SK-N-SH treated with all-trans-retinoic acid at 6 μM for 48 hours (cell line): ENCODE measurements around the gene DBR1.

Experiments used
- ATAC-seq: fragments of 200-7000 bp; cut with Tn5 transposase; 3 replicates; pipeline ENCODE4 v1.9.1; 2020; ENCODE audit warnings: mild to moderate bottlenecking, moderate library complexity
- ARNTL ChIP-seq: fragments of 450-650 bp; formaldehyde crosslinking; IDR thresholded peaks from 2 replicates; pipeline ENCODE4 v1.5.0; 2020; ENCODE audit warnings: low read depth, mild to moderate bottlenecking, moderate library complexity, borderline replicate concordance
- BACH2 ChIP-seq: fragments of 250-450 bp; sonication (Bioruptor Pico); IDR thresholded peaks from 2 replicates; pipeline ENCODE4 v1.9.0; 2021; ENCODE audit warnings: mild to moderate bottlenecking, borderline replicate concordance
- CREB5 ChIP-seq: fragments of 250-450 bp; sonication (Bioruptor Pico); IDR thresholded peaks from 2 replicates; pipeline ENCODE4 v1.5.1; 2020; ENCODE audit warnings: low read depth, mild to moderate bottlenecking, moderate library complexity
- CSRNP3 ChIP-seq: fragments of 250-450 bp; sonication (Bioruptor Pico); IDR thresholded peaks from 2 replicates; pipeline ENCODE4 v1.5.1; 2021; ENCODE audit warnings: mild to moderate bottlenecking, moderate library complexity
- ESRRG ChIP-seq: fragments of 250-450 bp; sonication (Bioruptor Pico); IDR thresholded peaks from 2 replicates; pipeline ENCODE4 v1.6.1; 2021; ENCODE audit warnings: mild to moderate bottlenecking
- GLIS3 ChIP-seq: fragments of 250-450 bp; sonication (Bioruptor Pico); IDR thresholded peaks from 2 replicates; pipeline ENCODE4 v1.5.0; 2020; ENCODE audit warnings: mild to moderate bottlenecking, moderate library complexity
- ISL1 ChIP-seq: fragments of 250-450 bp; sonication (Bioruptor Pico); IDR thresholded peaks from 2 replicates; pipeline ENCODE4 v2.1.2; 2022; ENCODE audit warnings: mild to moderate bottlenecking, moderate library complexity
- PPARA ChIP-seq: fragments of 250-450 bp; sonication (Bioruptor Pico); IDR thresholded peaks from 2 replicates; pipeline ENCODE4 v1.5.0; 2020; ENCODE audit warnings: mild to moderate bottlenecking, borderline replicate concordance
- RARB ChIP-seq: fragments of 250-450 bp; sonication (Bioruptor Pico); IDR thresholded peaks from 2 replicates; pipeline ENCODE4 v1.8.0; 2021; ENCODE audit warnings: mild to moderate bottlenecking, moderate library complexity
- SNAI2 ChIP-seq: fragments of 250-450 bp; sonication (Bioruptor Pico); IDR thresholded peaks from 2 replicates; pipeline ENCODE4 v1.5.0; 2020; ENCODE audit warnings: mild to moderate bottlenecking, moderate library complexity
- TCF4 ChIP-seq: fragments of 250-450 bp; sonication (Bioruptor Pico); IDR thresholded peaks from 2 replicates; pipeline ENCODE4 v1.8.0; 2021; ENCODE audit warnings: mild to moderate bottlenecking, moderate library complexity, borderline replicate concordance
- TOX ChIP-seq: fragments of 250-450 bp; sonication (Bioruptor Pico); IDR thresholded peaks from 2 replicates; pipeline ENCODE4 v1.8.0; 2021; ENCODE audit warnings: mild to moderate bottlenecking, moderate library complexity, borderline replicate concordance
- ZC3H10 ChIP-seq: fragments of 250-450 bp; sonication (Bioruptor Pico); IDR thresholded peaks from 2 replicates; pipeline ENCODE4 v1.5.1; 2021; ENCODE audit warnings: mild to moderate bottlenecking, moderate library complexity
- ZFP3 ChIP-seq: fragments of 250-450 bp; sonication (Bioruptor Pico); IDR thresholded peaks from 2 replicates; pipeline ENCODE4 v1.5.0; 2020; ENCODE audit warnings: mild to moderate bottlenecking, moderate library complexity
- ZFP30 ChIP-seq: fragments of 450-650 bp; formaldehyde crosslinking; IDR thresholded peaks from 2 replicates; pipeline ENCODE4 v1.5.0; 2022; ENCODE audit warnings: mild to moderate bottlenecking, moderate library complexity
- ZNF565 ChIP-seq: fragments of 450-650 bp; formaldehyde crosslinking; conservative IDR thresholded peaks from 2 replicates; pipeline ENCODE4 v1.5.0; 2020; ENCODE audit warnings: low read depth, mild to moderate bottlenecking, moderate library complexity
- ZNF70 ChIP-seq: fragments of 450-650 bp; formaldehyde crosslinking; IDR thresholded peaks from 2 replicates; pipeline ENCODE4 v1.5.0; 2020; ENCODE audit warnings: mild to moderate bottlenecking, moderate library complexity
- ZNF8 ChIP-seq: fragments of 450-650 bp; formaldehyde crosslinking; IDR thresholded peaks from 2 replicates; pipeline ENCODE4 v1.5.0; 2020; ENCODE audit warnings: mild to moderate bottlenecking, moderate library complexity
- TF ChIP-seq, protein P1 (sequence below): fragments of 250-450 bp; sonication (Bioruptor Pico); IDR thresholded peaks from 2 replicates; pipeline ENCODE4 v1.8.0; 2020; ENCODE audit warnings: mild to moderate bottlenecking, moderate library complexity, borderline replicate concordance
- TF ChIP-seq, protein P2 (sequence below): fragments of 250-450 bp; sonication (Bioruptor Pico); IDR thresholded peaks from 2 replicates; pipeline ENCODE4 v1.5.0; 2020; ENCODE audit warnings: mild to moderate bottlenecking, moderate library complexity

DBR1 gene

DNA sequence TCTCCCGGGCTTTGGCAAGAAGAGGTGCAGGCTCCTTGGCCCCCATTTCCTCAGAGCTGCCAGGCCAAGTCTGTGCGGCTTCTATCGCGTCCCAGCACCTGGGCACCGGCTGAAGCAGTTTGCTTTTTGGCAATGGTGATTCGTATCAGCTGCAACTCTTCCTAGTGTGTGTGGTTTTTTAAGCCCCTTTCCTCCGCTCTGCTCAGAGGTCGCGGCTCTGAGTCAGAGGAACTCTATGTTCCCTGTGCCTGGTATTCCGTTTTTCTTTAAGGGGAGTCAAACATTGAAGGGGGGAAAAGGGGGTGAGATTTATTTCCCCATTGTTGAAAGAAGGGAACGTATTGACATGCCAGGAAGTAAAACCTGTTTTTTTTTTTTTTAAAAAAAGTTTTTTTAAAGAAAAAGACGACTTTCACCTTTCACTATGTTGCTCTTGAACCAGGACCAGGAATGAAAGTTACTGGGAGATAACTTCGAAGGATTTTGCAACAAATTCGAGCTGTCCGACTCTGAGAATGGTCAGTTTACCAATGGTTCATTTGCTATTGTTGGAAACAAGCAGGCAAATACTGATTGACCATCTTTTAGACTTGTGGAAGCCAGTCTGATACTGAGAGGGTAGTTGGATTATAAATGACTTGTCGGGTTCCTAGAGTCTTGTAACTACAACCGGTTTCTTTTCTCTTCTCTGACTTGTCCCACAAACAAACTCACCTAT lies 13.5 kb upstream of the DBR1 start:
- TF ChIP-seq SNAI2 (CRISPR knock-in tag): no peak
- no peak for TF ChIP-seq TCF4 (CRISPR knock-in tag)
- no peak for TF ChIP-seq ZFP3 (CRISPR knock-in tag)
- no peak for TF ChIP-seq ZNF565 (CRISPR knock-in tag)
- TF ChIP-seq CREB5: no peak
- TF ChIP-seq GLIS3 (CRISPR knock-in tag): no peak
- TF ChIP-seq CSRNP3: no peak
- TF ChIP-seq ZNF8 (CRISPR knock-in tag): no peak
- no peak for TF ChIP-seq BACH2 (CRISPR knock-in tag)
- no peak for TF ChIP-seq ESRRG
- no peak for TF ChIP-seq TOX
- TF ChIP-seq, protein P1, sequence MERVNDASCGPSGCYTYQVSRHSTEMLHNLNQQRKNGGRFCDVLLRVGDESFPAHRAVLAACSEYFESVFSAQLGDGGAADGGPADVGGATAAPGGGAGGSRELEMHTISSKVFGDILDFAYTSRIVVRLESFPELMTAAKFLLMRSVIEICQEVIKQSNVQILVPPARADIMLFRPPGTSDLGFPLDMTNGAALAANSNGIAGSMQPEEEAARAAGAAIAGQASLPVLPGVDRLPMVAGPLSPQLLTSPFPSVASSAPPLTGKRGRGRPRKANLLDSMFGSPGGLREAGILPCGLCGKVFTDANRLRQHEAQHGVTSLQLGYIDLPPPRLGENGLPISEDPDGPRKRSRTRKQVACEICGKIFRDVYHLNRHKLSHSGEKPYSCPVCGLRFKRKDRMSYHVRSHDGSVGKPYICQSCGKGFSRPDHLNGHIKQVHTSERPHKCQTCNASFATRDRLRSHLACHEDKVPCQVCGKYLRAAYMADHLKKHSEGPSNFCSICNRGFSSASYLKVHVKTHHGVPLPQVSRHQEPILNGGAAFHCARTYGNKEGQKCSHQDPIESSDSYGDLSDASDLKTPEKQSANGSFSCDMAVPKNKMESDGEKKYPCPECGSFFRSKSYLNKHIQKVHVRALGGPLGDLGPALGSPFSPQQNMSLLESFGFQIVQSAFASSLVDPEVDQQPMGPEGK (CRISPR knock-in tag): no peak
- TF ChIP-seq ARNTL (CRISPR knock-in tag): no peak
- TF ChIP-seq ZFP30 (CRISPR knock-in tag): no peak
- no peak for TF ChIP-seq PPARA (CRISPR knock-in tag)
- peak; percentile 46 for ATAC-seq

DNA sequence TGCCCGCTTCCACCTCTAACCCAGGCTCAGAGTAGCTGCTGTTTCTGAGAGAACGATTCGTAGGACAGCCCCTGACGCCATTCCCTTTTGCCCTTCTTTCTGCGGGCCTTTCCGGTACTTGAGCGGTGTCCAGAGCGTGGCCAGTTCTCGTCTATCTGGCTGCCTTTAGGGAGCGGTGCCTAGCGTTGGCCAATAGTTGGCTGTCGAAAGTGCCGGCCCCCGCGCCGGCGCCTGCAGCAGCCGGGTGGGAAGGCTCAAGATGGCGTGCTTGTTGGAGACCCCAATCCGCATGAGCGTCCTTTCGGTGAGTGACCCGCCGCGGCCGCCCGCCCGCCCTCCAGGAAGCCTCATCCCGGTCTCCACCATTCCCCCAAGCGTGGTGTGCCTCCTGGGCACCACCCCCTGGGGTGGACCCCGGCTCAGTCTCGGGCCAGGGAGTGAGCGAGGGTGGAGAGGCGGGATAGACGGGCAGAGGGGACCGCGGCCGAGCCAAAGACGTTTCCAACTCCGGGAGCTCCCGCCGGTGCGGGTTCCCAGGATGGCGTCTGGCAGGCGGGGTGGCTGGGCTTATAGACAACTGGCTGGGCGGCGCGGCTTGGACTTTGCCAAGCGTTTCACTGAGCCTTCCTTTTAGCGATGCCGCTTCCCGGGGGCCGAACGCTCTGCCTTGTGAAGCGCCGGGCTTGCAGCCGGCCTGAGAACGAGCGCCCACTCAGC lies 12.7 kb upstream of the DBR1 start, which contains the start of gene ARMC8:
ARMC8 (plus strand) TSS at position 6 of the 717 bp plus-strand sequence; CDS start at position 260, 254 bp downstream.
- peak; percentile 88 for ATAC-seq
- TF ChIP-seq BACH2 (CRISPR knock-in tag) (no peak), ZFP3 (CRISPR knock-in tag) (no peak), ZC3H10 (CRISPR knock-in tag) (no peak), ISL1 (CRISPR knock-in tag) (no peak), TCF4 (CRISPR knock-in tag) (peak; percentile 33; the same call in 1 of the 2 replicates), ZNF70 (no peak), ARNTL (CRISPR knock-in tag) (no peak), RARB (CRISPR knock-in tag) (no peak), ESRRG (no peak), SNAI2 (CRISPR knock-in tag) (no peak)
- TF ChIP-seq, protein P2, sequence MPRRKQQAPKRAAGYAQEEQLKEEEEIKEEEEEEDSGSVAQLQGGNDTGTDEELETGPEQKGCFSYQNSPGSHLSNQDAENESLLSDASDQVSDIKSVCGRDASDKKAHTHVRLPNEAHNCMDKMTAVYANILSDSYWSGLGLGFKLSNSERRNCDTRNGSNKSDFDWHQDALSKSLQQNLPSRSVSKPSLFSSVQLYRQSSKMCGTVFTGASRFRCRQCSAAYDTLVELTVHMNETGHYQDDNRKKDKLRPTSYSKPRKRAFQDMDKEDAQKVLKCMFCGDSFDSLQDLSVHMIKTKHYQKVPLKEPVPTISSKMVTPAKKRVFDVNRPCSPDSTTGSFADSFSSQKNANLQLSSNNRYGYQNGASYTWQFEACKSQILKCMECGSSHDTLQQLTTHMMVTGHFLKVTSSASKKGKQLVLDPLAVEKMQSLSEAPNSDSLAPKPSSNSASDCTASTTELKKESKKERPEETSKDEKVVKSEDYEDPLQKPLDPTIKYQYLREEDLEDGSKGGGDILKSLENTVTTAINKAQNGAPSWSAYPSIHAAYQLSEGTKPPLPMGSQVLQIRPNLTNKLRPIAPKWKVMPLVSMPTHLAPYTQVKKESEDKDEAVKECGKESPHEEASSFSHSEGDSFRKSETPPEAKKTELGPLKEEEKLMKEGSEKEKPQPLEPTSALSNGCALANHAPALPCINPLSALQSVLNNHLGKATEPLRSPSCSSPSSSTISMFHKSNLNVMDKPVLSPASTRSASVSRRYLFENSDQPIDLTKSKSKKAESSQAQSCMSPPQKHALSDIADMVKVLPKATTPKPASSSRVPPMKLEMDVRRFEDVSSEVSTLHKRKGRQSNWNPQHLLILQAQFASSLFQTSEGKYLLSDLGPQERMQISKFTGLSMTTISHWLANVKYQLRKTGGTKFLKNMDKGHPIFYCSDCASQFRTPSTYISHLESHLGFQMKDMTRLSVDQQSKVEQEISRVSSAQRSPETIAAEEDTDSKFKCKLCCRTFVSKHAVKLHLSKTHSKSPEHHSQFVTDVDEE (CRISPR knock-in tag): 0 out of 2 replicates have a peak, but pooled peaks have one; percentile 38
- TF ChIP-seq, protein P1 (CRISPR knock-in tag): no peak
